ENCODE results near the gene MSMO1. TPM values are rescaled to one million over a fixed set of nuclear protein-coding genes. Genes with fewer than 3 reads are reported as not detected.

Gene MSMO1
- polyA plus RNA-seq, 1 donor (not counting 4 experiments of a cell fraction or from before 2014, with no cell fraction given) = 541 TPM

- Histone ChIP-seq H4K20me1 (ENCODE audit: control insufficient read depth, extremely low read depth, insufficient read depth, low read length) (no peaks in the 10 kb centered on the region), H3K9me1 (ENCODE audit: control insufficient read depth, extremely low read depth, insufficient read depth, low read length) (no peaks in the 10 kb centered on the region), H3K27me3 (ENCODE audit: control insufficient read depth, extremely low read depth, insufficient read depth, low read length) (no peaks in the 10 kb centered on the region), H3K4me2 (ENCODE audit: control insufficient read depth, extremely low read depth, insufficient read depth, low read depth, low read length) (no peak overlapping the region), H3K79me2 (ENCODE audit: control insufficient read depth, insufficient read depth, low read length) (no peaks in the 10 kb centered on the region), H3K9ac (ENCODE audit: control insufficient read depth, extremely low read depth, insufficient read depth, low read length) (no peak overlapping the region), H3K9me3 (ENCODE audit: control insufficient read depth, low read depth, low read length) (no peaks in the 10 kb centered on the region), H3K36me3 (ENCODE audit: control insufficient read depth in 2 of 2, extremely low read depth in 1 of 2, insufficient read depth in 2 of 2, low read length in 2 of 2) (no peaks in the 10 kb centered on the region), H2AFZ (ENCODE audit: control insufficient read depth, low read length) (no peak overlapping the region), H3K27ac (ENCODE audit: control insufficient read depth, insufficient read depth, low read length) (no peak overlapping the region), H3K4me3 (ENCODE audit: control insufficient read depth in 2 of 3, extremely low read depth in 1 of 3, insufficient read depth in 2 of 3, low read depth in 1 of 3, low read length in 3 of 3) (no peak overlapping the region), H3K4me1 (ENCODE audit: control insufficient read depth, extremely low read depth, insufficient read depth, low read length) (no peaks in the 10 kb centered on the region)
- DNase-seq (ENCODE audit: low read depth, low spot score) (no peak), FAIRE-seq (no peak)
- dilution Hi-C loops (cut with MboI; ENCODE audit: extremely low pct_ligation_motif_present, low sequenced_read_pairs) = loop anchor here (25.0 kb wide), 1 partner anchor 114 kb away; no protein-coding TSS in a partner anchor
- TF ChIP-seq EZH2 (IDR thresholded peaks at IDR 0.05; ENCODE audit: low read length) = no peak
- TF ChIP-seq CTCF (optimal IDR thresholded peaks at IDR 0.05 in 1 of 3, IDR thresholded peaks at IDR 0.05 in 1 of 3, conservative IDR thresholded peaks at IDR 0.05 in 1 of 3; ENCODE audit: extremely low read depth in 1 of 3, insufficient read depth in 2 of 3, low read length in 3 of 3) = no peak
These were observed 20.4 kb downstream of the MSMO1 start for GRCh38 chr4:165347647-165348569.

- Histone ChIP-seq H3K4me3 (ENCODE audit: control insufficient read depth in 2 of 3, extremely low read depth in 1 of 3, insufficient read depth in 2 of 3, low read depth in 1 of 3, low read length in 3 of 3) (no peak overlapping the region), H3K4me2 (ENCODE audit: control insufficient read depth, extremely low read depth, insufficient read depth, low read depth, low read length) (no peak overlapping the region), H3K79me2 (ENCODE audit: control insufficient read depth, insufficient read depth, low read length) (no peaks in the 10 kb centered on the region), H3K9ac (ENCODE audit: control insufficient read depth, extremely low read depth, insufficient read depth, low read length) (no peak overlapping the region), H3K36me3 (ENCODE audit: control insufficient read depth in 2 of 2, extremely low read depth in 1 of 2, insufficient read depth in 2 of 2, low read length in 2 of 2) (no peaks in the 10 kb centered on the region), H3K4me1 (ENCODE audit: control insufficient read depth, extremely low read depth, insufficient read depth, low read length) (no peaks in the 10 kb centered on the region), H3K27ac (ENCODE audit: control insufficient read depth, insufficient read depth, low read length) (no peak overlapping the region), H4K20me1 (ENCODE audit: control insufficient read depth, extremely low read depth, insufficient read depth, low read length) (no peaks in the 10 kb centered on the region), H2AFZ (ENCODE audit: control insufficient read depth, low read length) (no peak overlapping the region), H3K27me3 (ENCODE audit: control insufficient read depth, extremely low read depth, insufficient read depth, low read length) (no peaks in the 10 kb centered on the region), H3K9me1 (ENCODE audit: control insufficient read depth, extremely low read depth, insufficient read depth, low read length) (no peaks in the 10 kb centered on the region), H3K9me3 (ENCODE audit: control insufficient read depth, low read depth, low read length) (no peaks in the 10 kb centered on the region)
- dilution Hi-C loops (cut with MboI; ENCODE audit: extremely low pct_ligation_motif_present, low sequenced_read_pairs) = no loop called here
- FAIRE-seq (no peak), DNase-seq (ENCODE audit: low read depth, low spot score) (no peak)
- TF ChIP-seq CTCF (optimal IDR thresholded peaks at IDR 0.05 in 1 of 3, IDR thresholded peaks at IDR 0.05 in 1 of 3, conservative IDR thresholded peaks at IDR 0.05 in 1 of 3; ENCODE audit: extremely low read depth in 1 of 3, insufficient read depth in 2 of 3, low read length in 3 of 3) = no peak
- no peak for TF ChIP-seq EZH2 (IDR thresholded peaks at IDR 0.05; ENCODE audit: low read length)
These were observed 24.1 kb downstream of the MSMO1 start for GRCh38 chr4:165351359-165352130.
